Tibial artery (tissue), 4 donors: Measurements from ENCODE around the gene MIXL1.

Source experiments
- DNase-seq, 2 donors: peaks; one replicate each; pipeline ENCODE4 v3.0.0-alpha.2; 2019
- H3K27ac ChIP-seq, 2 donors: fragments of 200-600 bp; sonication (generic) in 1 of 2; 1 replicate in 1 of 2; 2 replicates in 1 of 2; pipeline ENCODE4 v1.5.1; 2018 to 2019; ENCODE audit warnings: mild to moderate bottlenecking in 1 of 2
- H3K27me3 ChIP-seq, 2 donors: fragments of 200-600 bp; sonication (generic) in 1 of 2; one replicate each; pipeline versions ENCODE4 v1.5.1 to v1.6.0; 2016 to 2019
- H3K36me3 ChIP-seq, 3 donors: fragments of 200-600 bp; sonication (generic) in 2 of 3; one replicate each; pipeline ENCODE4 v1.5.1; 2016 to 2019; ENCODE audit warnings: mild to moderate bottlenecking in 2 of 3
- H3K4me1 ChIP-seq, 4 donors: fragments of 200-600 bp; sonication (generic) in 2 of 4; 1 replicate in 3 of 4; 2 replicates in 1 of 4; pipeline ENCODE4 v1.5.1; 2016 to 2019
- H3K4me3 ChIP-seq, 2 donors: fragments of 200-600 bp; sonication (generic) in 1 of 2; 1 replicate in 1 of 2; 2 replicates in 1 of 2; pipeline ENCODE4 v1.5.1; 2018 to 2019; ENCODE audit warnings: mild to moderate bottlenecking in 2 of 2
- H3K9me3 ChIP-seq, 3 donors: fragments of 200-600 bp; sonication (generic) in 1 of 3; one replicate each; pipeline ENCODE4 v1.5.1; 2016 to 2019
- intact Hi-C: fragments of 100-400 bp; cut with DNase I; formaldehyde crosslinking; loops from one replicate; pipeline ENCODE4 v1.15.0; 2023; ENCODE audit warnings: low total_unique reads
- TF ChIP-seq, protein P1 (sequence below), 2 experiments: fragments of 200-600 bp in 1 of 2; fragments of 450-650 bp in 1 of 2; IDR thresholded peaks; one replicate each; pipeline ENCODE4 v1.5.1; 2017 to 2019; ENCODE audit warnings: antibody characterized with exemption in 2 of 2, mild to moderate bottlenecking in 1 of 2, moderate library complexity in 1 of 2

Gene MIXL1

DNA sequence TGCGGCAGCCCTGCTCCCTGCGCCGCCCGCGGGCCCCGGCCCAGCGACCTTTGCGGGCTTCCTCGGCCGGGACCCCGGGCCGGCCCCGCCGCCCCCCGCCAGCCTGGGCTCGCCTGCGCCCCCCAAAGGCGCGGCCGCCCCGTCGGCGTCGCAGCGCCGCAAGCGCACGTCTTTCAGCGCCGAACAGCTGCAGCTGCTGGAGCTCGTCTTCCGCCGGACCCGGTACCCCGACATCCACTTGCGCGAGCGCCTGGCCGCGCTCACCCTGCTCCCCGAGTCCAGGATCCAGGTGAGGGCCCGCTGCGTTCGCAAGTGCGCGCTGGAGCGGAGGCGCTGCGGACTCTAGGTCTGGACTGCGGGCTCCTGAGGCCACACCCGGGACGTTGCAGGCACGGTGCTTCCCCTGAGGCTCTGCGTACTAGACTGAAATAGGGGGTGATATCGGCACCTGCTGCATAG is 351 bp downstream of the MIXL1 start:
- Histone ChIP-seq H3K27ac (no peak overlapping the region), H3K27me3 (peaks cover 0 to 30% of the 10 kb centered on the region in 2 donors), H3K9me3 (no peaks in the 10 kb centered on the region), H3K4me1 (peaks cover 0 to 13% (median 7%) of the 10 kb centered on the region in 4 donors), H3K4me3 (peak overlapping the region; percentile 28 to 51), H3K36me3 (no peaks in the 10 kb centered on the region)
- TF ChIP-seq, protein P1, sequence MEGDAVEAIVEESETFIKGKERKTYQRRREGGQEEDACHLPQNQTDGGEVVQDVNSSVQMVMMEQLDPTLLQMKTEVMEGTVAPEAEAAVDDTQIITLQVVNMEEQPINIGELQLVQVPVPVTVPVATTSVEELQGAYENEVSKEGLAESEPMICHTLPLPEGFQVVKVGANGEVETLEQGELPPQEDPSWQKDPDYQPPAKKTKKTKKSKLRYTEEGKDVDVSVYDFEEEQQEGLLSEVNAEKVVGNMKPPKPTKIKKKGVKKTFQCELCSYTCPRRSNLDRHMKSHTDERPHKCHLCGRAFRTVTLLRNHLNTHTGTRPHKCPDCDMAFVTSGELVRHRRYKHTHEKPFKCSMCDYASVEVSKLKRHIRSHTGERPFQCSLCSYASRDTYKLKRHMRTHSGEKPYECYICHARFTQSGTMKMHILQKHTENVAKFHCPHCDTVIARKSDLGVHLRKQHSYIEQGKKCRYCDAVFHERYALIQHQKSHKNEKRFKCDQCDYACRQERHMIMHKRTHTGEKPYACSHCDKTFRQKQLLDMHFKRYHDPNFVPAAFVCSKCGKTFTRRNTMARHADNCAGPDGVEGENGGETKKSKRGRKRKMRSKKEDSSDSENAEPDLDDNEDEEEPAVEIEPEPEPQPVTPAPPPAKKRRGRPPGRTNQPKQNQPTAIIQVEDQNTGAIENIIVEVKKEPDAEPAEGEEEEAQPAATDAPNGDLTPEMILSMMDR (IDR thresholded peaks at IDR 0.05): no peak
- DNase-seq: no peak
- intact Hi-C loops: no loop called here

DNA sequence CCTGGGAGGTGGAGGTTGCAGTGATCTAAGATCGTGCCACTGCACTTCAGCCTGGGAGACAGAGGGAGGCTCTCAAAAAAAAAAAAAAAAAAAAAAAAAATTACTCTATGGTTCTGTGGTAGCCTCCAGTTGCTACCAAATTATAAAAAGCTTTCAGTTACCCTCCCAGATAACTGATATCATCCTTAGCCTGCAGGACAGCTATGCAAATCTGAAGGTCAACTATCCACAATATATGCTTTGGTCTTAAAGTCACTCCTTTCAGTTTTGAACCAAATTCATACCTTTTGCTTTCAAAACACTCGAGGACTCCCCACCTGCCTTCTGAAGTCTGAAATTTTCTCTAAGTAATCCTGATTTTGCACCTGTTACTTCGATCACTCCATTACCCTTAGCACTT is 3.1 kb downstream of the MIXL1 start:
- Histone ChIP-seq H3K36me3 (peaks cover 0 to 8% (median 0%) of the 10 kb centered on the region in 3 donors), H3K4me1 (peaks cover 0 to 13% (median 7%) of the 10 kb centered on the region in 4 donors), H3K4me3 (no peak overlapping the region), H3K9me3 (no peaks in the 10 kb centered on the region), H3K27me3 (peaks cover 0 to 30% of the 10 kb centered on the region in 2 donors), H3K27ac (no peak overlapping the region)
- DNase-seq: no peak
- TF ChIP-seq, protein P1 (IDR thresholded peaks at IDR 0.05): no peak
- intact Hi-C loops: no loop called here

DNA sequence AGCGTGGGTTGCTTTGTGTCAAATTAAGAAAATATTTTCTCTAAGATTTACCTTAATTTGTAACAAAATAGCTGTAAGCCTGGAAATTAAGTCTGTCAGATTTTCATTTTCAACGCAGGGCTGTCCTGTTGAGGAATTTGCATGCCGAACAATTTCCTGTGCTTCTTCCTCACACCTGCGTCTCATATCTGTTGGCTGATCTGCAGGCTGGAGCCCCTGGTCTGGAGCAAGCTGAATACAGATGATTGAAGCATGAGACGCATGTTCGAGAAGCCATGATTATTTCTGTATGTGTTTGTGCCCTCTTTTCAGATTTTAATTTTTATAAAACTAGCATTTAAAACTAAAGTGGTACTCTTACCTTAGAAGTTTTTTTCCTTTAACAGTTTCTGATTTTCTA is 9.8 kb downstream of the MIXL1 start:
- DNase-seq: no peak
- Histone ChIP-seq H3K36me3 (peaks cover 12 to 27% (median 18%) of the 10 kb centered on the region in 3 donors), H3K27ac (no peak overlapping the region), H3K9me3 (no peaks in the 10 kb centered on the region), H3K27me3 (no peaks in the 10 kb centered on the region), H3K4me1 (no peaks in the 10 kb centered on the region), H3K4me3 (no peak overlapping the region)
- intact Hi-C loops: no loop called here
- TF ChIP-seq, protein P1 (IDR thresholded peaks at IDR 0.05): no peak

DNA sequence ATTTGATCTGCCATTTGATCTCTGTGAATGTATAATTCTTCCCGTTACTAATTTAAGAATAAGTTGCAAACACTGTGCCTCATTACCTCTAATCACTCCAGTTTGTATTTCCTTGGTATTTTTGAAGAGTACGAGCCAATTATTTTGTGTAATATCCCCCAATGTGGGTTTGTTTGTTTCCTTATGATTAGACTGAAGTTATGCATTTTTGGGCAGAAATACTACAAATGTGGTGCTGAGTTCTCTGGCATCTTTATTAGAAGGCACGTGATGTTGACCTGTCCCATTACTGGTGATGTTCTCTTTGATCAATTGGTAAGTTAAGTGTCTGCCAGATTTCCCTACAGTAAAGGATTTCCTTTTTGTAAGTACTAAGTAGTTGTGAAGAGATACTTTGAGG is 10.3 kb downstream of the MIXL1 start:
- no peak for DNase-seq
- H3K27me3 ChIP-seq: no peaks in the 10 kb centered on the region
- TF ChIP-seq, protein P1 (IDR thresholded peaks at IDR 0.05): no peak
- no peak overlapping the region for H3K4me3 ChIP-seq
- intact Hi-C loops: no loop called here
- no peaks in the 10 kb centered on the region for H3K4me1 ChIP-seq
- no peaks in the 10 kb centered on the region for H3K9me3 ChIP-seq
- H3K27ac ChIP-seq: no peak overlapping the region
- peaks cover 12 to 27% (median 18%) of the 10 kb centered on the region in 3 donors for H3K36me3 ChIP-seq

DNA sequence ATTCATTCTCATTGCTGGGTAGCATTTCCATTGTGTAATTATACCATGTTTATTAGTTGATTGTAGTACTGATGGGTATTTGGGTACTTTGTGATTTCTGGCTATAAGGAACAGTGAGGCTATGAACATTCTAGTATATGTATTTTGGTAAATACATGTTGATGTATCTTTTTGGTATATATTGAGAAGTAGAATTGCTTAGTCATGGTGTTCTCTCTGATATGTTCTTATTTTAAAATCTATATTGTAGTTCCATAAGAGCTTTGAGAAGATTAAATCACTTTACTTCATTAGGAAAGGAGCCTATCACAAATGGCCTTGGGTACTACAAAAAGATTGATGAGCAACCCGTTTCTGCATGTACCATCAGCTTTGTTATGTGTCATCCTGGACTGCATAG is 13.4 kb downstream of the MIXL1 start:
- no peaks in the 10 kb centered on the region for H3K9me3 ChIP-seq
- no peak overlapping the region for H3K4me3 ChIP-seq
- TF ChIP-seq, protein P1 (IDR thresholded peaks at IDR 0.05): no peak
- no peaks in the 10 kb centered on the region for H3K27me3 ChIP-seq
- intact Hi-C loops: no loop called here
- no peaks in the 10 kb centered on the region for H3K4me1 ChIP-seq
- DNase-seq: no peak
- H3K36me3 ChIP-seq: peaks cover 12 to 18% (median 17%) of the 10 kb centered on the region in 3 donors
- no peak overlapping the region for H3K27ac ChIP-seq

DNA sequence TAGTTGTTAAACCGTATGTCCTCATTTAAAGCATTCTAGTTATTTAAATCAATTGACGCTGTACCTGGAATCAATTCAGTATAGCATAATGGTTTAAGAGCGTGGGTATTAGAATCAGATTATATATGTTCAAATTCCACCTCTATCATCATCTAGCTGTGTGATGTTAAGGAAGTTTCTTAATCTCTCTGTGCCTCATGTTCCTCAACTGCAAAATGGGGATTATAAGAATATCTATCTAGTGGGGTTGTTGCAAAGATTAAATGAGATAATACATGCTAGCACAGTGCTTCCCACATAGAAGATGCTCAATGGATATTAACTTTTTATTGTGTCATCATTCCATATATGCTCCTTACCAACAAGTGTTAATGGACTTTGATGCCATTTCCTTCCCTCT is 16.0 kb downstream of the MIXL1 start:
- peaks cover 7 to 12% (median 11%) of the 10 kb centered on the region in 3 donors for H3K36me3 ChIP-seq
- H3K27ac ChIP-seq: no peak overlapping the region
- H3K4me3 ChIP-seq: no peak overlapping the region
- no peak for DNase-seq
- H3K27me3 ChIP-seq: no peaks in the 10 kb centered on the region
- no peaks in the 10 kb centered on the region for H3K4me1 ChIP-seq
- no peaks in the 10 kb centered on the region for H3K9me3 ChIP-seq
- TF ChIP-seq, protein P1 (IDR thresholded peaks at IDR 0.05): no peak
- intact Hi-C loops: no loop called here
